Activated B cell treated with CpG ODN at 0.5 μM for 24 hours (primary cell): Measurements from ENCODE around the gene CDK12. TPM values are rescaled to one million over a fixed set of nuclear protein-coding genes. Genes with fewer than 3 reads are reported as not detected.
"Not testable (repeated sequence)": the region's sequence is repeated elsewhere in the genome, so short reads cannot be mapped to it uniquely, and the experiment has no call there.

ENCODE experiments used
- ATAC-seq: fragments of 200-7000 bp; cut with Tn5 transposase; one replicate; pipeline ENCODE4 v1.10.0; 2021; ENCODE audit warnings: low read depth, mild to moderate bottlenecking, moderate library complexity
- CTCF ChIA-PET: fragments of 350-600 bp; sonication (Branson Sonifier 250); formaldehyde crosslinking; loops from one replicate; lab custom pipeline; 2021; ENCODE audit warnings: antibody characterized with exemption; lab: Charles Lee
- POLR2A ChIA-PET: fragments of 350-600 bp; sonication (Branson Sonifier 250); formaldehyde crosslinking; loops from one replicate; lab custom pipeline; 2021; ENCODE audit warnings: antibody characterized with exemption; lab: Charles Lee
- DNase-seq: peaks from one replicate; pipeline ENCODE4 v3.0.0; 2022
- H3K27ac Mint-ChIP-seq: one replicate; pipeline ENCODE4 v1.8.0; 2020; ENCODE audit warnings: mixed read lengths
- H3K27me3 Mint-ChIP-seq: one replicate; pipeline ENCODE4 v1.8.0; 2021; ENCODE audit warnings: mixed read lengths
- H3K36me3 Mint-ChIP-seq: one replicate; pipeline ENCODE4 v1.8.0; 2021; ENCODE audit warnings: low read depth, mixed read lengths
- H3K4me1 Mint-ChIP-seq: one replicate; pipeline ENCODE4 v1.8.0; 2021; ENCODE audit warnings: mixed read lengths
- H3K4me3 Mint-ChIP-seq: one replicate; pipeline ENCODE4 v1.8.0; 2020; ENCODE audit warnings: mild to moderate bottlenecking, mixed read lengths
- H3K9me3 Mint-ChIP-seq: one replicate; pipeline ENCODE4 v1.8.0; 2020; ENCODE audit warnings: mixed read lengths
- intact Hi-C: fragments of 100-400 bp; cut with micrococcal nuclease; formaldehyde crosslinking; loops from one replicate; pipeline ENCODE4 v1.15.1; 2024
- total RNA-seq: library from RNA; stranded (reverse); gene quantifications from 2 replicates; pipeline ENCODE4 v1.2.3, GENCODE V29; 2022
- TF ChIP-seq, protein P1 (sequence below): fragments of 200-600 bp; IDR thresholded peaks from one replicate; pipeline ENCODE4 v1.8.0; 2022; ENCODE audit warnings: antibody characterized with exemption, mild to moderate bottlenecking

The CDK12 gene
- 100 and 118 TPM in 2 replicates for total RNA-seq

- DNase-seq = peak; percentile 87
- Mint-ChIP-seq H3K4me1 (peaks cover 50% of the 10 kb centered on the region), H3K4me3 (peak within 1 kb of the TSS; percentile 97), H3K9me3 (no peaks in the 10 kb centered on the region), H3K27ac (peak within 1 kb of the TSS; percentile 98), H3K27me3 (no peaks in the 10 kb centered on the region), H3K36me3 (peaks cover 24% of the 10 kb centered on the region)
- TF ChIP-seq, protein P1, sequence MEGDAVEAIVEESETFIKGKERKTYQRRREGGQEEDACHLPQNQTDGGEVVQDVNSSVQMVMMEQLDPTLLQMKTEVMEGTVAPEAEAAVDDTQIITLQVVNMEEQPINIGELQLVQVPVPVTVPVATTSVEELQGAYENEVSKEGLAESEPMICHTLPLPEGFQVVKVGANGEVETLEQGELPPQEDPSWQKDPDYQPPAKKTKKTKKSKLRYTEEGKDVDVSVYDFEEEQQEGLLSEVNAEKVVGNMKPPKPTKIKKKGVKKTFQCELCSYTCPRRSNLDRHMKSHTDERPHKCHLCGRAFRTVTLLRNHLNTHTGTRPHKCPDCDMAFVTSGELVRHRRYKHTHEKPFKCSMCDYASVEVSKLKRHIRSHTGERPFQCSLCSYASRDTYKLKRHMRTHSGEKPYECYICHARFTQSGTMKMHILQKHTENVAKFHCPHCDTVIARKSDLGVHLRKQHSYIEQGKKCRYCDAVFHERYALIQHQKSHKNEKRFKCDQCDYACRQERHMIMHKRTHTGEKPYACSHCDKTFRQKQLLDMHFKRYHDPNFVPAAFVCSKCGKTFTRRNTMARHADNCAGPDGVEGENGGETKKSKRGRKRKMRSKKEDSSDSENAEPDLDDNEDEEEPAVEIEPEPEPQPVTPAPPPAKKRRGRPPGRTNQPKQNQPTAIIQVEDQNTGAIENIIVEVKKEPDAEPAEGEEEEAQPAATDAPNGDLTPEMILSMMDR = no peak
- ChIA-PET CTCF (interaction anchor here (0.7 to 1.2 kb wide), 2 partner anchors 9 to 10 kb away, joined by 3 to 5 read pairs; partner anchors contain the start of gene MED1), POLR2A (interaction anchor here (0.6 to 5.8 kb wide), 32 partner anchors 9 to 709 kb away, joined by 3 to 253 read pairs (median 4); partner anchors contain the start of genes CASC3, FBXL20, LASP1 and MED1)
- intact Hi-C loops = loop anchor here (1.0 to 2.0 kb wide), 8 partner anchors 10 to 709 kb away; partner anchors contain the start of genes CASC3, MED1, PSMB3 and PSMD3
- ATAC-seq = peak; percentile 87
Observed at GRCh38 chr17:39461113-39461925, at the start of gene CDK12. CDK12 (plus strand) TSS chr17:39461486; CDS start chr17:39462072, 586 bp downstream.

DNA sequence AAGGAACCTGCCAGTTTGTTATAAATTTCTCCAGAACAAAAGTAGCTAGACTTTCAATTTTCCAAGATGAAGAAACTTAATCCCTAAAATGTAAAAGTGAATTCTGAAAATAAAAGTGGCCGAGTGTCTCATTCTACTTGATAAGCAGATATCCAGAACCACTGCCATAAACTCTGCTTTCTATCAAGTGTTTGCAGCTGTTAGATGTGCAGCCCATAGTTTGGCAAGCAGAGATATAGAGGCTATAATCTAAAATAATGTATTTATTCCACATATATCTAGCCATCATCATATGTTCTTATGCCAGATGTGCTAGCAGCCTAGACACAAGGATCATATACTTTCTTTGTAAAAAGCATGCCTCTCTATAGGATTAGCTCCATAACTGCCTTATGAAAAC, 45.1 kb upstream of the CDK12 start:
- intact Hi-C loops = no loop called here
- no peaks in the 10 kb centered on the region for H3K4me1 Mint-ChIP-seq

GRCh38 chr17:39429600-39429999, 31.7 kb upstream of the CDK12 start:
- TF ChIP-seq, protein P1 = no peak
- H3K4me1 Mint-ChIP-seq = no peaks in the 10 kb centered on the region
- POLR2A ChIA-PET = no interaction called here
- H3K27ac Mint-ChIP-seq = no peak overlapping the region
- no peaks in the 10 kb centered on the region for H3K9me3 Mint-ChIP-seq
- peaks cover 72% of the 10 kb centered on the region for H3K36me3 Mint-ChIP-seq
- ATAC-seq (no peak), DNase-seq (no peak)
- H3K27me3 Mint-ChIP-seq = no peaks in the 10 kb centered on the region
- H3K4me3 Mint-ChIP-seq = no peak overlapping the region
- CTCF ChIA-PET = no interaction called here
- intact Hi-C loops = no loop called here

More for the DNA sequence above, 45.1 kb upstream of the CDK12 start:
- H3K27ac Mint-ChIP-seq = no peak overlapping the region
- TF ChIP-seq, protein P1 = no peak
- H3K27me3 Mint-ChIP-seq = no peaks in the 10 kb centered on the region
- CTCF ChIA-PET = no interaction called here
- ATAC-seq = no peak
- no peak for DNase-seq
- no peak overlapping the region for H3K4me3 Mint-ChIP-seq
- no peaks in the 10 kb centered on the region for H3K9me3 Mint-ChIP-seq
- POLR2A ChIA-PET = interaction anchor here (0.6 to 0.7 kb wide), 2 partner anchors 92 to 1128 kb away, joined by 3 to 5 read pairs; no protein-coding TSS in a partner anchor
- H3K36me3 Mint-ChIP-seq = peaks cover 71% of the 10 kb centered on the region

DNA sequence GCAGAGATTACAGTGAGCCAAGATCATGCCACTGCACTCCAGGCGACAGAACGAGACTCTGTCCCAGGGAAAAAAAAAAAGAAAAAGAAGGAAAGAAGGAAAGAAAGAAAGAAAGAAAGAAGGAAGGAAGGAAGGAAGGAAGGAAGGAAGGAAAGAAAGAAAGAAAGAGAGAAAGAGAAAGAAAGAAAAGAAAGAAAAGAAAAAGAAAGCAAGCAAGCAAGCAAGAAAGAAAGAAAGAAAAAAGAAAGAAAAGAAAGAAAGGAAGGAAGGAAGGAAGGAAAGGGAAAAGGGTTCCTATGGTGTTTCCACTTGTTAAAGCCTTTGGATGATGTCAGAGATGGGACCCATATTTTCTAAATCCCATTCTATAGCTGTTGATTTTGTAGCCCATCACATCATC, 21.4 kb upstream of the CDK12 start:
- peaks cover 79% of the 10 kb centered on the region for H3K36me3 Mint-ChIP-seq
- POLR2A ChIA-PET = interaction anchor here (0.7 kb wide), 1 partner anchor 8 kb away, joined by 3 read pairs; no protein-coding TSS in a partner anchor
- DNase-seq, ATAC-seq, H3K4me1 Mint-ChIP-seq, H3K9me3 Mint-ChIP-seq, H3K27ac Mint-ChIP-seq, CTCF ChIA-PET, intact Hi-C loops, H3K27me3 Mint-ChIP-seq, H3K4me3 Mint-ChIP-seq: not testable (repeated sequence)

DNA sequence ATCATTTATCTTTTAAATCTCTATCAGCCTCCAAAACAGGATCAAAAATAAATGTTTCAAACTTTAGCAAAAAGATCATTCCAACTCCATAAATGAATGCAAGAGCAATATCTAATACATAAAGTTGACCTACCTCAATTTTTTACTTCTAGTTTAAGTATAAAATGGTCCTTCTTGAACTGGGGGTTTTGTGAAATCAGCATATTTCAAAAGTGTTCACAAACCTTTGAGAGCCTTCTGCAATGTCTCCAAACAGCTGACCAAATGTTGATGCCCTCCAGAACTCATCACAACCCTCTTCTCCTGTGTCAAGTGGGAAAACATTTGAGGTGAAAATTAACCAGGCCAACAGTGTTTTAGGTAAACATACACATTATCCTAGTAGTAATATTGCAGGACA, 18.0 kb upstream of the CDK12 start:
- no peak overlapping the region for H3K27ac Mint-ChIP-seq
- ATAC-seq = no peak
- peaks cover 83% of the 10 kb centered on the region for H3K36me3 Mint-ChIP-seq
- H3K4me1 Mint-ChIP-seq = peaks cover 5% of the 10 kb centered on the region
- intact Hi-C loops = no loop called here
- ChIA-PET CTCF (no interaction called here), POLR2A (no interaction called here)
- H3K9me3 Mint-ChIP-seq = no peaks in the 10 kb centered on the region
- no peak overlapping the region for H3K4me3 Mint-ChIP-seq
- no peaks in the 10 kb centered on the region for H3K27me3 Mint-ChIP-seq
- no peak for DNase-seq
- TF ChIP-seq, protein P1 = no peak
